ENCODE measurements around the gene RXRA. TPM values are rescaled to one million over a fixed set of nuclear protein-coding genes. Genes with fewer than 3 reads are reported as not detected.
A peak's percentile ranks its signal among the peaks of the same experiment; 100 is the strongest.

Gene RXRA
- total and polyA plus RNA-seq, 2 donors (not counting 3 experiments of a cell fraction or from before 2014, with no cell fraction given), result 15.4 to 37.4 TPM

- FAIRE-seq, result no peak
- Histone ChIP-seq H3K9ac (replicated peaks; ENCODE audit: extremely low read depth, insufficient read depth, low read length) (peak overlapping the region; percentile 29), H2AFZ (ENCODE audit: low read depth, low read length) (no peak overlapping the region), H3K79me2 (ENCODE audit: control insufficient read depth, insufficient read depth, low read length) (peaks cover 60% of the 10 kb centered on the region), H3K9me3 (replicated peaks; ENCODE audit: control insufficient read depth, insufficient read depth, low read length) (no peaks in the 10 kb centered on the region), H3K4me1 (ENCODE audit: control insufficient read depth, extremely low read depth, insufficient read depth, low read length) (peaks cover 21% of the 10 kb centered on the region), H3K4me2 (ENCODE audit: insufficient read depth, low read length) (peak overlapping the region; percentile 53), H3K4me3 (replicated peaks in 1 of 3; ENCODE audit: insufficient read depth in 1 of 3, low read depth in 1 of 3, low read length in 3 of 3) (peak overlapping the region in 2 of 3 experiments; percentile 6 to 35), H3K27ac (ENCODE audit: insufficient read depth, low read depth, low read length) (peak overlapping the region; percentile 30), H3K27me3 (ENCODE audit: control insufficient read depth in 2 of 2, insufficient read depth in 2 of 2, low read length in 2 of 2) (no peaks in the 10 kb centered on the region), H4K20me1 (replicated peaks; ENCODE audit: control insufficient read depth, extremely low read depth, insufficient read depth, low read length) (no peaks in the 10 kb centered on the region), H3K36me3 (ENCODE audit: control insufficient read depth in 2 of 2, extremely low read depth in 1 of 2, insufficient read depth in 2 of 2, low read length in 2 of 2) (no peaks in the 10 kb centered on the region), H3K9me1 (replicated peaks; ENCODE audit: control insufficient read depth, extremely low read depth, insufficient read depth, low read length) (no peaks in the 10 kb centered on the region)
- dilution Hi-C loops (cut with MboI; ENCODE audit: extremely low pct_ligation_motif_present, low sequenced_read_pairs) (no loop called here), intact Hi-C loops (cut with micrococcal nuclease) (loop anchor here (1.0 kb wide), 2 partner anchors 12 to 79 kb away; no protein-coding TSS in a partner anchor)
- ChIA-PET CTCF (interaction anchor here (0.6 to 2.7 kb wide), 10 partner anchors 8 to 157 kb away, joined by 3 to 12 read pairs (median 4); no protein-coding TSS in a partner anchor), POLR2A (interaction anchor here (0.6 kb wide), 1 partner anchor 22 kb away, joined by 6 read pairs; no protein-coding TSS in a partner anchor)
- peak; percentile 34 for DNase-seq (ENCODE audit: low read depth, low spot score)
- BruUV-seq (replicated peaks), result no TSS peak
- TF ChIP-seq POLR2AphosphoS5 (IDR thresholded peaks at IDR 0.05; ENCODE audit: insufficient read depth, low read depth, low read length) (no peak), EZH2 (IDR thresholded peaks at IDR 0.05; ENCODE audit: borderline replicate concordance, low read depth, low read length, severe bottlenecking) (no peak), CTCF (IDR thresholded peaks at IDR 0.05; ENCODE audit: extremely low read depth in 1 of 2, insufficient read depth in 1 of 2, low read depth in 1 of 2, low read length in 2 of 2) (no peak), FOS (IDR thresholded peaks at IDR 0.05; ENCODE audit: borderline replicate concordance, insufficient read depth, low read length) (no peak), MYC (IDR thresholded peaks at IDR 0.05; ENCODE audit: low read depth, low read length) (no peak), JUN (IDR thresholded peaks at IDR 0.05; ENCODE audit: borderline replicate concordance, insufficient read depth, insufficient read length, low read depth) (no peak), POLR2A (IDR thresholded peaks at IDR 0.05; ENCODE audit: low read depth, low read length) (no peak), MAX (IDR thresholded peaks at IDR 0.05; ENCODE audit: insufficient read depth, insufficient read length) (no peak), GATA2 (IDR thresholded peaks at IDR 0.05; ENCODE audit: insufficient read depth, insufficient read length, low read depth, low read length) (no peak)
Measured at GRCh38 chr9:134328341-134328840, 2.1 kb downstream of the RXRA start.

Data from endothelial cell of umbilical vein (primary cell).